Endothelial cell of umbilical vein (primary cell): Measurements from ENCODE around the gene PSAP. TPM values are rescaled to one million over a fixed set of nuclear protein-coding genes. Genes with fewer than 3 reads are reported as not detected.

ENCODE experiments used
- BruUV-seq: library from RNA; stranded (reverse); fragments of 400-500 nt; replicated peaks from 2 replicates; lab custom pipeline; 2021; lab: Mats Ljungman, UMichigan
- CTCF ChIA-PET: fragments of 300-600, 350-600 bp; sonication (Branson Sonifier 250); formaldehyde crosslinking; loops from one replicate; lab custom pipeline; 2021; ENCODE audit warnings: antibody characterized with exemption, inconsistent platforms; lab: Charles Lee
- POLR2A ChIA-PET: fragments of 300-600, 350-600 bp; sonication (Branson Sonifier 250); formaldehyde crosslinking; loops from one replicate; lab custom pipeline; 2021; ENCODE audit warnings: antibody characterized with exemption, inconsistent platforms; lab: Charles Lee
- DNase-seq: peaks from one replicate; pipeline ENCODE4 v3.0.0-alpha.2; 2011; ENCODE audit warnings: low read depth, low spot score
- FAIRE-seq: peaks from 2 replicates; lab custom pipeline; 2011; peaks lifted over from hg19 to GRCh38; lab: Jason Lieb, UNC
- H2AFZ ChIP-seq: 2 replicates; pipeline ENCODE4 v1.6.0; 2012; ENCODE audit warnings: low read depth, low read length, control low read depth, inconsistent platforms
- H3K27ac ChIP-seq: 2 replicates; pipeline ENCODE4 v1.5.1; 2011; ENCODE audit warnings: low read depth, mild to moderate bottlenecking, control low read depth, low read length, moderate library complexity; ENCODE audit not compliant: insufficient read depth
- H3K27me3 ChIP-seq, 2 experiments: 2 replicates each; pipeline versions ENCODE4 v1.6.0 to v1.6.1; 2011; ENCODE audit warnings: low read length in 2 of 2, mixed read lengths in 1 of 2; ENCODE audit not compliant: control insufficient read depth in 2 of 2, insufficient read depth in 2 of 2
- H3K36me3 ChIP-seq, 2 experiments: 2 replicates in 1 of 2; 3 replicates in 1 of 2; pipeline ENCODE4 v1.5.1; 2011; ENCODE audit warnings: low read length in 2 of 2, mild to moderate bottlenecking in 1 of 2, moderate library complexity in 1 of 2; ENCODE audit not compliant: control insufficient read depth in 2 of 2, insufficient read depth in 2 of 2; ENCODE audit errors: extremely low read depth in 1 of 2
- H3K4me1 ChIP-seq: 3 replicates; pipeline ENCODE4 v1.5.1; 2011; ENCODE audit warnings: mild to moderate bottlenecking, low read length; ENCODE audit not compliant: control insufficient read depth, insufficient read depth; ENCODE audit errors: extremely low read depth
- H3K4me2 ChIP-seq: 2 replicates; pipeline ENCODE4 v1.6.1; 2011; ENCODE audit warnings: low read length, control low read depth, mixed read lengths; ENCODE audit not compliant: insufficient read depth
- H3K4me3 ChIP-seq, 3 experiments: fragments of 200-600 bp in 1 of 3; sonication (generic), shearing (Covaris generic) in 1 of 3; replicated peaks in 1 of 3; 2 replicates each; pipeline ENCODE4 v1.5.1; 2011 to 2016; ENCODE audit warnings: control low read depth in 3 of 3, low read length in 3 of 3, mild to moderate bottlenecking in 2 of 3, inconsistent platforms in 1 of 3, low read depth in 1 of 3, moderate library complexity in 1 of 3; ENCODE audit not compliant: insufficient read depth in 1 of 3
- H3K79me2 ChIP-seq: 2 replicates; pipeline ENCODE4 v1.6.0; 2012; ENCODE audit warnings: low read length, inconsistent platforms; ENCODE audit not compliant: control insufficient read depth, insufficient read depth
- H3K9ac ChIP-seq: replicated peaks from 2 replicates; pipeline ENCODE3; 2011; ENCODE audit warnings: low read length, control low read depth; ENCODE audit not compliant: insufficient read depth; ENCODE audit errors: extremely low read depth
- H3K9me1 ChIP-seq: replicated peaks from 3 replicates; pipeline ENCODE4 v1.6.0; 2011; ENCODE audit warnings: mild to moderate bottlenecking, low read length; ENCODE audit not compliant: control insufficient read depth, insufficient read depth; ENCODE audit errors: extremely low read depth
- H3K9me3 ChIP-seq: replicated peaks from 2 replicates; pipeline ENCODE4 v1.5.1; 2012; ENCODE audit warnings: low read length, inconsistent platforms; ENCODE audit not compliant: control insufficient read depth, insufficient read depth
- H4K20me1 ChIP-seq: replicated peaks from 2 replicates; pipeline ENCODE3; 2011; ENCODE audit warnings: mild to moderate bottlenecking, low read length; ENCODE audit not compliant: control insufficient read depth, insufficient read depth; ENCODE audit errors: extremely low read depth
- EZH2 ChIP-seq: IDR thresholded peaks from 2 replicates; pipeline ENCODE4 v1.6.1; 2012; ENCODE audit warnings: borderline replicate concordance, low read depth, mild to moderate bottlenecking, moderate library complexity, low read length, inconsistent platforms; ENCODE audit not compliant: severe bottlenecking
- FOS ChIP-seq: IDR thresholded peaks from 2 replicates; pipeline ENCODE4 v1.6.1; 2011; ENCODE audit warnings: mild to moderate bottlenecking, low read length, moderate library complexity, borderline replicate concordance; ENCODE audit not compliant: insufficient read depth
- GATA2 ChIP-seq: IDR thresholded peaks from 2 replicates; pipeline ENCODE4 v1.7.0; 2011; ENCODE audit warnings: low read depth, mild to moderate bottlenecking, moderate library complexity, mixed read lengths, low read length; ENCODE audit not compliant: insufficient read length, insufficient read depth
- JUN ChIP-seq: IDR thresholded peaks from 2 replicates; pipeline ENCODE4 v1.6.1; 2011; ENCODE audit warnings: borderline replicate concordance, low read depth; ENCODE audit not compliant: insufficient read length, insufficient read depth
- MYC ChIP-seq: IDR thresholded peaks from one replicate; pipeline ENCODE4 v1.6.1; 2011; ENCODE audit warnings: mild to moderate bottlenecking, low read depth, low read length
- POLR2A ChIP-seq: IDR thresholded peaks from 2 replicates; pipeline ENCODE4 v1.6.1; 2012; ENCODE audit warnings: low read depth, mild to moderate bottlenecking, control low read depth, low read length
- POLR2AphosphoS5 ChIP-seq: IDR thresholded peaks from 2 replicates; pipeline ENCODE4 v1.6.1; 2012; ENCODE audit warnings: low read depth, mild to moderate bottlenecking, control low read depth, low read length, moderate library complexity; ENCODE audit not compliant: insufficient read depth
- dilution Hi-C: fragments of 300-500 bp; cut with MboI; formaldehyde crosslinking; loops from one replicate; pipeline ENCODE4 v1.15.0; 2019; ENCODE audit warnings: low sequenced_read_pairs; ENCODE audit not compliant: extremely low pct_ligation_motif_present
- intact Hi-C: fragments of 100-400 bp; cut with micrococcal nuclease; formaldehyde crosslinking; loops from one replicate; pipeline ENCODE4 v1.10.0; 2022
- polyA plus RNA-seq, 4 experiments: library from polyadenylated mRNA; depleted of rRNA in 3 of 4; stranded (reverse) in 3 of 4; unstranded in 1 of 4; fragments of >200 nt; gene quantifications; 2 replicates each; pipeline versions ENCODE4 v1.2.1 to v1.2.3, GENCODE V29; 2011 to 2012; ENCODE audit warnings: missing spikeins in 1 of 4
- total RNA-seq: library from RNA; stranded (reverse); gene quantifications from 2 replicates; pipeline ENCODE4 v1.2.3, GENCODE V29; 2021
- TF ChIP-seq, protein P1 (sequence below), 2 donors: IDR thresholded peaks; 1 replicate in 1 of 2; 2 replicates in 1 of 2; pipeline ENCODE4 v1.5.1; 2011; ENCODE audit warnings: low read length in 2 of 2, mild to moderate bottlenecking in 2 of 2, moderate library complexity in 2 of 2, control low read depth in 1 of 2, inconsistent platforms in 1 of 2, low read depth in 1 of 2; ENCODE audit not compliant: insufficient read depth in 1 of 2; ENCODE audit errors: extremely low read depth in 1 of 2
- TF ChIP-seq, protein P2 (sequence below): IDR thresholded peaks from 2 replicates; pipeline ENCODE4 v1.6.1; 2011; ENCODE audit not compliant: insufficient read depth, insufficient read length

Gene PSAP
- total and polyA plus RNA-seq, 2 donors (not counting 3 experiments of a cell fraction or from before 2014, with no cell fraction given), result 644 to 1,476 TPM

DNA sequence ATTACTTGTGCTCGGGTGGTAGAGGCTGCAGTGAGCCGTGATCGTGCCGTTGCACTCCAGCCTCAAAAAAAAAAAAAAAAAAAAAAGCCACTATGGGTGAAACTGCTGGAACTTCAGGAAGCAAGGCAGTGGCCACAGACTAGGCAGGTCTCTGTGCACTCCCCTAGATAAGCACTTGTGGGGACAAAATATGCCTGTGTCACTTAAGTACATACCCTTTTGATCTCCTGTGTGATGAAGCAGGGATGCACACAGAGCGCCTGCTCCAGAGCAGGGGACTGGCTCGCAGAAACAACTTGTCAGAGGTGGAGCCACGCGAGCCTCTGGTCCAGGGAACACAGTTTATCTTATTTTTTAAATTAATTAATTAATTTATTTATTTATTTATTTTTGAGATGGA lies 42.9 kb upstream of the PSAP start:
- BruUV-seq, result no TSS peak
- Histone ChIP-seq H2AFZ (no peak overlapping the region), H3K9ac (no peak overlapping the region), H3K9me1 (no peaks in the 10 kb centered on the region), H4K20me1 (no peaks in the 10 kb centered on the region), H3K4me2 (no peak overlapping the region), H3K27me3 (no peaks in the 10 kb centered on the region), H3K4me3 (no peak overlapping the region), H3K79me2 (no peaks in the 10 kb centered on the region), H3K36me3 (no peaks in the 10 kb centered on the region), H3K9me3 (no peaks in the 10 kb centered on the region), H3K4me1 (peaks cover 5% of the 10 kb centered on the region), H3K27ac (no peak overlapping the region)
- ChIA-PET CTCF (interaction anchor here (5.8 to 7.1 kb wide), 2 partner anchors 56 to 154 kb away, joined by 152 to 199 read pairs; no protein-coding TSS in a partner anchor), POLR2A (no interaction called here)
- dilution Hi-C loops, result no loop called here
- FAIRE-seq (no peak), DNase-seq (no peak)
- intact Hi-C loops, result loop anchor here (10.0 kb wide), 2 partner anchors 169 to 579 kb away; partner anchors contain the start of gene SLC29A3
- TF ChIP-seq POLR2AphosphoS5 (no peak), MYC (no peak), FOS (no peak), EZH2 (no peak), JUN (no peak), POLR2A (no peak)

DNA sequence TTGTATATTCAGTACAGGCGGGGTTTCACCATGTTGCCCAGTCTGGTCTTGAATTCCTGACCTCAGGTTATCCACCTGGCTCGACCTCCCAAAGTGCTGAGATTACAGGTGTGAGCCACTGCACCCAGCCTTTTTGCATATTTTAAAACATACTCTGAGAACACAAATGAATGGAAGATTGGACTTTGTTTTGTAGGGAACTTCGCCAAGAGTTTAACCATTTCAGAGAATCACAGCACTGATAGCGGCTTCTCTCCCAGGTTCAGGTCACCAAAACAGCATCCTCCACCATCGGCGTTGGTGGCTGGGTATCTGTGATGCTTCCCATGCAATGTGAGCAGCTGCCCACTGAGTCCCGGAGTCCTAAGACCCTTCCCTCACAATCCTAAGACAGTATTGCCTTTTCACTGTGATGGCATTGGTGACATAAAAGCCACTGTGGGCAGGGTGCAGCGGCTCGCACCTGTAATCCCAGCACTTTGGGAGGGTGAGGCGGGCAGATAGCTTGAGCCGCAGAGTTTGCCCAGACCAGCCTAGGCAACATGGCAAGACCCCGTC lies 42.3 kb upstream of the PSAP start:
- no peak overlapping the region for H3K4me2 ChIP-seq
- H2AFZ ChIP-seq, result no peak overlapping the region
- peaks cover 8% of the 10 kb centered on the region for H3K4me1 ChIP-seq
- TF ChIP-seq JUN (no peak), FOS (no peak), EZH2 (no peak), POLR2A (no peak), GATA2 (no peak), POLR2AphosphoS5 (no peak), MYC (no peak)
- TF ChIP-seq, protein P1, sequence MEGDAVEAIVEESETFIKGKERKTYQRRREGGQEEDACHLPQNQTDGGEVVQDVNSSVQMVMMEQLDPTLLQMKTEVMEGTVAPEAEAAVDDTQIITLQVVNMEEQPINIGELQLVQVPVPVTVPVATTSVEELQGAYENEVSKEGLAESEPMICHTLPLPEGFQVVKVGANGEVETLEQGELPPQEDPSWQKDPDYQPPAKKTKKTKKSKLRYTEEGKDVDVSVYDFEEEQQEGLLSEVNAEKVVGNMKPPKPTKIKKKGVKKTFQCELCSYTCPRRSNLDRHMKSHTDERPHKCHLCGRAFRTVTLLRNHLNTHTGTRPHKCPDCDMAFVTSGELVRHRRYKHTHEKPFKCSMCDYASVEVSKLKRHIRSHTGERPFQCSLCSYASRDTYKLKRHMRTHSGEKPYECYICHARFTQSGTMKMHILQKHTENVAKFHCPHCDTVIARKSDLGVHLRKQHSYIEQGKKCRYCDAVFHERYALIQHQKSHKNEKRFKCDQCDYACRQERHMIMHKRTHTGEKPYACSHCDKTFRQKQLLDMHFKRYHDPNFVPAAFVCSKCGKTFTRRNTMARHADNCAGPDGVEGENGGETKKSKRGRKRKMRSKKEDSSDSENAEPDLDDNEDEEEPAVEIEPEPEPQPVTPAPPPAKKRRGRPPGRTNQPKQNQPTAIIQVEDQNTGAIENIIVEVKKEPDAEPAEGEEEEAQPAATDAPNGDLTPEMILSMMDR (IDR thresholded peaks at IDR 0.05; ENCODE audit: extremely low read depth in 1 of 2, insufficient read depth in 1 of 2, low read depth in 1 of 2, low read length in 2 of 2), result no peak
- TF ChIP-seq, protein P2, sequence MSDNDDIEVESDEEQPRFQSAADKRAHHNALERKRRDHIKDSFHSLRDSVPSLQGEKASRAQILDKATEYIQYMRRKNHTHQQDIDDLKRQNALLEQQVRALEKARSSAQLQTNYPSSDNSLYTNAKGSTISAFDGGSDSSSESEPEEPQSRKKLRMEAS, result no peak
- H3K79me2 ChIP-seq, result no peaks in the 10 kb centered on the region
- FAIRE-seq (no peak), DNase-seq (no peak)
- dilution Hi-C loops, result no loop called here
- ChIA-PET POLR2A (no interaction called here), CTCF (interaction anchor here (5.8 kb wide), 1 partner anchor 55 kb away, joined by 152 read pairs; no protein-coding TSS in a partner anchor)
- BruUV-seq, result no TSS peak
- no peaks in the 10 kb centered on the region for H3K9me1 ChIP-seq
- H3K9me3 ChIP-seq, result no peaks in the 10 kb centered on the region
- H3K36me3 ChIP-seq, result no peaks in the 10 kb centered on the region
- intact Hi-C loops, result loop anchor here (10.0 kb wide), 2 partner anchors 169 to 579 kb away; partner anchors contain the start of gene SLC29A3
- H3K9ac ChIP-seq, result no peak overlapping the region
- H3K27me3 ChIP-seq, result no peaks in the 10 kb centered on the region
- H3K4me3 ChIP-seq, result no peak overlapping the region
- no peaks in the 10 kb centered on the region for H4K20me1 ChIP-seq
- H3K27ac ChIP-seq, result no peak overlapping the region
